ENCODE results near the gene INTS3.

The INTS3 gene

GRCh38 chr1:153735090-153735420 lies 7.2 kb downstream of the INTS3 start:
- H3K27ac ChIP-seq (ENCODE audit: low read depth in 2 of 2, low read length in 2 of 2): no peak overlapping the region
- H3K4me1 ChIP-seq (ENCODE audit: control insufficient read depth in 2 of 2, insufficient read depth in 2 of 2, low read length in 2 of 2): peaks cover 0 to under 1% of the 10 kb centered on the region in 2 donors
- H3K36me3 ChIP-seq (ENCODE audit: control insufficient read depth in 2 of 2, insufficient read depth in 2 of 2, low read length in 2 of 2): no peaks in the 10 kb centered on the region
- no peak overlapping the region for H3K9ac ChIP-seq (ENCODE audit: low read depth in 1 of 2, low read length in 2 of 2)
- no peaks in the 10 kb centered on the region for H3K27me3 ChIP-seq (ENCODE audit: control insufficient read depth in 2 of 2, insufficient read depth in 2 of 2, low read length in 2 of 2)
- H3K9me3 ChIP-seq (ENCODE audit: control insufficient read depth in 2 of 2, low read length in 2 of 2): no peaks in the 10 kb centered on the region
- H3K4me3 ChIP-seq (ENCODE audit: low read length in 2 of 2): no peak overlapping the region

- Histone ChIP-seq H3K27ac (ENCODE audit: low read depth in 2 of 2, low read length in 2 of 2) (no peak overlapping the region), H3K36me3 (ENCODE audit: control insufficient read depth in 2 of 2, insufficient read depth in 2 of 2, low read length in 2 of 2) (peaks cover 30 to 42% of the 10 kb centered on the region in 2 donors), H3K9ac (ENCODE audit: low read depth in 1 of 2, low read length in 2 of 2) (no peak overlapping the region)
These were observed 14.1 kb downstream of the INTS3 start for GRCh38 chr1:153741986-153742385.

GRCh38 chr1:153742411-153743142 lies 14.7 kb downstream of the INTS3 start:
- Histone ChIP-seq H3K36me3 (ENCODE audit: control insufficient read depth in 2 of 2, insufficient read depth in 2 of 2, low read length in 2 of 2) (peaks cover 36 to 46% of the 10 kb centered on the region in 2 donors), H3K9ac (ENCODE audit: low read depth in 1 of 2, low read length in 2 of 2) (no peak overlapping the region)

More at GRCh38 chr1:153741986-153742385, 14.1 kb downstream of the INTS3 start:
- Histone ChIP-seq H3K4me3 (ENCODE audit: low read length in 2 of 2) (no peak overlapping the region), H3K27me3 (ENCODE audit: control insufficient read depth in 2 of 2, insufficient read depth in 2 of 2, low read length in 2 of 2) (no peaks in the 10 kb centered on the region), H3K9me3 (ENCODE audit: control insufficient read depth in 2 of 2, low read length in 2 of 2) (no peaks in the 10 kb centered on the region), H3K4me1 (ENCODE audit: control insufficient read depth in 2 of 2, insufficient read depth in 2 of 2, low read length in 2 of 2) (no peaks in the 10 kb centered on the region)

GRCh38 chr1:153745417-153745816 lies 17.6 kb downstream of the INTS3 start:
- Histone ChIP-seq H3K9me3 (ENCODE audit: control insufficient read depth in 2 of 2, low read length in 2 of 2) (no peaks in the 10 kb centered on the region), H3K4me3 (ENCODE audit: low read length in 2 of 2) (no peak overlapping the region), H3K27me3 (ENCODE audit: control insufficient read depth in 2 of 2, insufficient read depth in 2 of 2, low read length in 2 of 2) (no peaks in the 10 kb centered on the region), H3K36me3 (ENCODE audit: control insufficient read depth in 2 of 2, insufficient read depth in 2 of 2, low read length in 2 of 2) (peaks cover 43 to 59% of the 10 kb centered on the region in 2 donors), H3K9ac (ENCODE audit: low read depth in 1 of 2, low read length in 2 of 2) (no peak overlapping the region), H3K27ac (ENCODE audit: low read depth in 2 of 2, low read length in 2 of 2) (no peak overlapping the region), H3K4me1 (ENCODE audit: control insufficient read depth in 2 of 2, insufficient read depth in 2 of 2, low read length in 2 of 2) (peaks cover 3 to 12% of the 10 kb centered on the region in 2 donors)

More at GRCh38 chr1:153742411-153743142, 14.7 kb downstream of the INTS3 start:
- H3K4me3 ChIP-seq (ENCODE audit: low read length in 2 of 2): no peak overlapping the region
- H3K27ac ChIP-seq (ENCODE audit: low read depth in 2 of 2, low read length in 2 of 2): no peak overlapping the region
- no peaks in the 10 kb centered on the region for H3K4me1 ChIP-seq (ENCODE audit: control insufficient read depth in 2 of 2, insufficient read depth in 2 of 2, low read length in 2 of 2)
- H3K9me3 ChIP-seq (ENCODE audit: control insufficient read depth in 2 of 2, low read length in 2 of 2): no peaks in the 10 kb centered on the region
- H3K27me3 ChIP-seq (ENCODE audit: control insufficient read depth in 2 of 2, insufficient read depth in 2 of 2, low read length in 2 of 2): no peaks in the 10 kb centered on the region

- Histone ChIP-seq H3K9me3 (ENCODE audit: control insufficient read depth in 2 of 2, low read length in 2 of 2) (no peaks in the 10 kb centered on the region), H3K9ac (ENCODE audit: low read depth in 1 of 2, low read length in 2 of 2) (no peak overlapping the region), H3K27me3 (ENCODE audit: control insufficient read depth in 2 of 2, insufficient read depth in 2 of 2, low read length in 2 of 2) (no peaks in the 10 kb centered on the region), H3K4me1 (ENCODE audit: control insufficient read depth in 2 of 2, insufficient read depth in 2 of 2, low read length in 2 of 2) (peaks cover 5 to 20% of the 10 kb centered on the region in 2 donors), H3K36me3 (ENCODE audit: control insufficient read depth in 2 of 2, insufficient read depth in 2 of 2, low read length in 2 of 2) (peaks cover 39 to 52% of the 10 kb centered on the region in 2 donors), H3K4me3 (ENCODE audit: low read length in 2 of 2) (no peak overlapping the region), H3K27ac (ENCODE audit: low read depth in 2 of 2, low read length in 2 of 2) (no peak overlapping the region)
These were observed 18.3 kb downstream of the INTS3 start for GRCh38 chr1:153746174-153746573.

GRCh38 chr1:153748903-153749302 lies 21.1 kb downstream of the INTS3 start:
- Histone ChIP-seq H3K36me3 (ENCODE audit: control insufficient read depth in 2 of 2, insufficient read depth in 2 of 2, low read length in 2 of 2) (peaks cover 37 to 56% of the 10 kb centered on the region in 2 donors), H3K9ac (ENCODE audit: low read depth in 1 of 2, low read length in 2 of 2) (no peak overlapping the region), H3K27ac (ENCODE audit: low read depth in 2 of 2, low read length in 2 of 2) (no peak overlapping the region), H3K4me1 (ENCODE audit: control insufficient read depth in 2 of 2, insufficient read depth in 2 of 2, low read length in 2 of 2) (peaks cover 5 to 23% of the 10 kb centered on the region in 2 donors), H3K9me3 (ENCODE audit: control insufficient read depth in 2 of 2, low read length in 2 of 2) (no peaks in the 10 kb centered on the region), H3K4me3 (ENCODE audit: low read length in 2 of 2) (no peak overlapping the region), H3K27me3 (ENCODE audit: control insufficient read depth in 2 of 2, insufficient read depth in 2 of 2, low read length in 2 of 2) (no peaks in the 10 kb centered on the region)

- peaks cover 43 to 56% of the 10 kb centered on the region in 2 donors for H3K36me3 ChIP-seq (ENCODE audit: control insufficient read depth in 2 of 2, insufficient read depth in 2 of 2, low read length in 2 of 2)
- no peak overlapping the region for H3K4me3 ChIP-seq (ENCODE audit: low read length in 2 of 2)
- H3K4me1 ChIP-seq (ENCODE audit: control insufficient read depth in 2 of 2, insufficient read depth in 2 of 2, low read length in 2 of 2): peaks cover 5 to 23% of the 10 kb centered on the region in 2 donors
- peak overlapping the region in 1 of 2 donors; percentile 7 for H3K9ac ChIP-seq (ENCODE audit: low read depth in 1 of 2, low read length in 2 of 2)
- H3K9me3 ChIP-seq (ENCODE audit: control insufficient read depth in 2 of 2, low read length in 2 of 2): no peaks in the 10 kb centered on the region
- no peaks in the 10 kb centered on the region for H3K27me3 ChIP-seq (ENCODE audit: control insufficient read depth in 2 of 2, insufficient read depth in 2 of 2, low read length in 2 of 2)
- no peak overlapping the region for H3K27ac ChIP-seq (ENCODE audit: low read depth in 2 of 2, low read length in 2 of 2)
These were observed 21.7 kb downstream of the INTS3 start for GRCh38 chr1:153749408-153750005.

- Histone ChIP-seq H3K27ac (ENCODE audit: low read depth in 2 of 2, low read length in 2 of 2) (peak overlapping the region in 1 of 2 donors; percentile 14), H3K36me3 (ENCODE audit: control insufficient read depth in 2 of 2, insufficient read depth in 2 of 2, low read length in 2 of 2) (peaks cover 46 to 56% of the 10 kb centered on the region in 2 donors), H3K9me3 (ENCODE audit: control insufficient read depth in 2 of 2, low read length in 2 of 2) (no peaks in the 10 kb centered on the region), H3K9ac (ENCODE audit: low read depth in 1 of 2, low read length in 2 of 2) (peak overlapping the region in 1 of 2 donors; percentile 7), H3K4me1 (ENCODE audit: control insufficient read depth in 2 of 2, insufficient read depth in 2 of 2, low read length in 2 of 2) (peaks cover 5 to 23% of the 10 kb centered on the region in 2 donors), H3K27me3 (ENCODE audit: control insufficient read depth in 2 of 2, insufficient read depth in 2 of 2, low read length in 2 of 2) (no peaks in the 10 kb centered on the region), H3K4me3 (ENCODE audit: low read length in 2 of 2) (no peak overlapping the region)
These were observed 22.5 kb downstream of the INTS3 start for GRCh38 chr1:153750026-153750995.

GRCh38 chr1:153752072-153752471 lies 24.2 kb downstream of the INTS3 start:
- no peak overlapping the region for H3K9ac ChIP-seq (ENCODE audit: low read depth in 1 of 2, low read length in 2 of 2)
- H3K4me3 ChIP-seq (ENCODE audit: low read length in 2 of 2): no peak overlapping the region
- no peaks in the 10 kb centered on the region for H3K27me3 ChIP-seq (ENCODE audit: control insufficient read depth in 2 of 2, insufficient read depth in 2 of 2, low read length in 2 of 2)
- no peak overlapping the region for H3K27ac ChIP-seq (ENCODE audit: low read depth in 2 of 2, low read length in 2 of 2)
- H3K4me1 ChIP-seq (ENCODE audit: control insufficient read depth in 2 of 2, insufficient read depth in 2 of 2, low read length in 2 of 2): peaks cover 5 to 23% of the 10 kb centered on the region in 2 donors
- peaks cover 44 to 46% of the 10 kb centered on the region in 2 donors for H3K36me3 ChIP-seq (ENCODE audit: control insufficient read depth in 2 of 2, insufficient read depth in 2 of 2, low read length in 2 of 2)
- no peaks in the 10 kb centered on the region for H3K9me3 ChIP-seq (ENCODE audit: control insufficient read depth in 2 of 2, low read length in 2 of 2)

Measured in mucosa of rectum (tissue), 2 donors.